GM18873 (cell line): ENCODE results near the gene UTRN.

ENCODE experiments used
- ATAC-seq: cut with Tn5 transposase; IDR thresholded peaks from one replicate; pipeline ENCODE4 v1.9.1; 2021; ENCODE audit warnings: mild to moderate bottlenecking, moderate library complexity, moderate number of reproducible peaks; ENCODE audit not compliant: unreplicated experiment, low FRiP score

The UTRN gene

DNA sequence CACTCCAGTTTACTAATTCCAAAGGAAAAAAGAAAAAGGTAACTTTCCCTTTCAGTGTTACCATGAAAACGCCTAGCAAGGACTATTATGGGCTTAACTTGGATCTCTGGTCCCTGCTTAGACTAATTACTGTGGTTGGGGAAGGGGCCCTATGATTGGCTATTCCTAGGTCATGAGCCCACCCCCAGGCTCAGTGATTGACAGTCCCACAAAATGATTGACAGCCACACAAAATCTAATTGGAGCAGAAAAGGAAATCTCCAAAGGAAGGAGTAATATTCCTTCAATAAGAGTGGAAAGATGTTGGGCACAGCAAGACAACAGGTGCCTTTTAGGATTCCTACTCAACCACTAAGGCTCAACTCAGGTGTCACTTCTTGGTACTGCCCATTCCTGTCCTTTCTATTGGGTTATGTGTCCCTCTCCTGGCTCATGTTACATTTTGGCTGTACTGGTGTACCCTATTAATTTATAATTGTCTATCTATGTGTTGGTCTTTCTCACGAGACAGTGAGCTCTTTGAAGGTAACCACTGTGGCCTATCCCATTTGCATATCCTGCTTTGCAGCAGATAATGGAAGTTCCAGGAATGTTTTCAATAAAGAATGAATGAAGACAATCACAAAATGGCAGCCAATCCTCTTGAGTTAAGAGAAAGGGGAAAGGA, 5.5 kb upstream of the UTRN start:
- ATAC-seq, result no peak

- ATAC-seq, result no peak
These were observed 1.3 kb upstream of the UTRN start for GRCh38 chr6:144283646-144284477.

DNA sequence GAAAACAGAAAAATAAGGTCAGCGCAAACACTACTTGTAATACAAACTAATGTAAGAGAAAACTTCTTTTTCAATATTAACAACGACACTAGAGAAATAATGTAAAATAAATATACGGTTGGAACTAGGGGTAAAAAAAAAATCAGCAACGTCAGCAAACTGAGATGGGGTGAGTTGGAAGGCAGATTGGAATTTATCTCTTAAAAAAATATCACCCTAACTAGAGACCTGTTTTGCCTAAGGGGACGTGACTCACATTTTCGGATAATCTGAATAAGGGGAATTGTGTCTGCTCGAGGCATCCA, 705 bp upstream of the UTRN start:
- no peak for ATAC-seq

DNA sequence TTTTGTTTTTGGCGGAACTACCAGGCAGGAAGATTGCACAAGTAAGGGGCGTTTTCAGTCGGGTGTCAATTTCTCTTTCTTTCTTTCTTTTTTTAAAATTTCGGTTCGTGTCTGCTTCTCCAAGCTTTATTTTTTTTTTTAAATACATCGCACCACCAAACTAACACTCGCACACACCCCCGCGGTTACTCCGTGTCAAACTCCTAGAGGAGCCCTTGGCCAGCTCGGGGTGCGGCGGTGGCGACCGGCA, 338 bp downstream of the UTRN start:
- no peak for ATAC-seq

GRCh38 chr6:144285798-144286502, 815 bp downstream of the UTRN start:
- peak; percentile 38 for ATAC-seq

DNA sequence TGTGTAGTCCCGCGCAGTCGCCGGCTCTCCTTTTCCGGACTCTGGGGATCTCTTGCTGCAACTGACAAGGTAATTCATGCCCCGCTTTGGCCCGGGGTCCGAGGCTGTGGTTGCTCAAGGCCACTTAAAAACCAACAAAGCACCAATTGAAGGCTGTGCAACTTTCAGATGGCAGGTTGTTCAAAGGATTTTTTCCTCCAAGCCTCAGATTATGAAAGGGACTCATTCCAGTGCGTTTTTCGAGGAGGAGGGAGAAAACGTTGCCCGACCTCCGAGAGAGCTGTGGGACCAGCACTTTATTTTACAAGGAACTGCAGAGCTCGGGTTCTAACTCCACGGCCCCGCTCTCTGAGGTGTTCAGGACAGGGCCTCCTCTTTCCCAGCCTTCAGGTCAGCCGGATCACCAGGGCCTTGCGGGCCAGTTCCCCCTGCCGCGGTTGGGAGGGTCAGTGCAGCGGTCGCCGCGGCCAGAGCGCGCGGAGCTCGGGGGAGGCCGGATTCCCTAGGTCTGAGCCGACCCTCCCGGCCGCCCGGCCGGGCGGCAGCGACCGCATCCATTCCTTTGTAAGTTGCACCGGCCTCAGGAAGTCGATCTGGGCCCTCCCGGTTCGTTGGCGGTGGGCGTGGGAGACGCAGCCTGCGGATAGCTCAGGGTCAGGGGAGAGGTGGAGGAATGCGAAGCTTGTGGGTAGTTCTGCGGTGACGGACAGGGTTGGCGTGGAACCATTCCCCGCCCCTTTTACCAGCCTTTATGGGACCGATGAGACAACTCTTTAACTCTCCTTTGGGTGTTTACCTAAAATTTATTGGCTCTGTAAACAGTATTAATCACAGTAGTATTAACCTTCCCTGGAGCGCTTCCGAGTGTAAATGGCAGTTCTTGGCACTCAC, 1.6 kb downstream of the UTRN start:
- ATAC-seq, result no peak

DNA sequence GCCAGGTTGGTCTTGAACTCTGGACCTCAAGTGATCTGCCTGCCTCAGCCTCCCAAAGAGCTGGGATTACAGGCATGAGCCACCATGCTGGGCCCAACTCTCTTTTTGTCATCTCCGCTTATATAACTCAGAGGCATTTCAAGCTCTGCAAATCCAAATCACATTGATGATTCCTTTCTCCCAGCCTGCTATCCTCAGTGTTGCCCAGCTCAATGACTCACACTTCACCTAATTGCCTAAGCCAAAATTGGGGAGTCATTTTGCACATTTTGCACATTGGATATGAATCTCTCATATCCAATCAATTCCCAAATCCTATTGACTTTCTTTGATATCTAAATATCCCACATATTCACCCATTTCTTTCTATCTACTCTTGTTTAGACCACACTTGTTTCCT, 3.9 kb downstream of the UTRN start:
- ATAC-seq, result no peak

DNA sequence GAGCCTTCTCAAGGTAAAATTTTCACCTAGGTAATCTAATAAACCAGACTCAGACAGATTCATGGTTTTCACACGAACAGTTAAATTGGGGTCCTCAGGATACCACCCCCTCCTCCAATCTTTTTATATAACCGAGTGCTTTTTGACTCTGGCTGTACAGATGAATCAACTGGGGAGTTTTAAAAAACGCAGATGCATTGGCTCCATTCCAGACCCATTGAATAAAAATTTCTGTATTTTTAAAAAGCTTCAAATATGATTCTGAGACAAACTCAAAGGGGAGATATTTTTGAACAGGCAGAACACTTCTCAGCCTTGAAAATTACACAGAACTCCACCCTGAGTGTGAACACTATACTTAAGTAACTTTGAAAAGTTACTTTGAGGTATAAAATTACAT, 7.2 kb downstream of the UTRN start:
- ATAC-seq, result no peak

DNA sequence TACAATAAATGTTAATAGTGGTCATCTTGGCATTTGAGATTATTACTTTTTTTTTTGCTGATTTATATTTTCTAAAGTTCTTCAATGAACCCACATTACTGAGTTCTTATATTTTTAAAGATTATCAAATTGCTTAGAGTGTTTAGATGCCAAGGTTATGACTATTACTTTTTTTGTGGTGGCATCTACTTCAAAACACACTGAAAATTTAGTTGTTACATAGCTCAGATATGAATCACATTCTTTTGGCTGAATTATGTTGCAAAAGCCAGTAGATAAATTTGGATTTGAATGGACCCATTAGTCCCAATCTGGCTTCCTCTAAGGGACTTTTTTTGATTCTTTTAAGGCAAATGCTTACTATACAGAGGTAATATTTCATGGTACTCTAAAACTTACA, 8.9 kb downstream of the UTRN start:
- ATAC-seq, result no peak

DNA sequence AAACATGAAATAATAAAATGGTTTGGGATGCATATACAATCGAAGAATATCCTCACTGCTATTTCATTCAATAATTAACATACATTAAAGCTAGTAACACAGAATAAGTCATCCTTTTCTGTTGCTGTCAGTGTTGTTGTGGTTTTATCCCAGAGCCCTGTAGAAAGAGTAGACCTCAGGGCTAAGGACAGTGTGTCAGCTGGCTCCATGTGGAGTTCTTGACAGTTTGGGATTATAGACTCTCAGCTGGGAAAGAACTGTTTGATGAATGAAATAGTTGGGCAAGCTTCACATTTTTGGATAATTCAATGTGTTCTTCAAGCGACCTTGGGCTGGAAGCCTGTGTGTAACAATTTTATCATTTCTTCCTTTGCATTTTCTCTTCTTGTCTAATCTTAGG, 10.1 kb downstream of the UTRN start:
- ATAC-seq, result no peak

DNA sequence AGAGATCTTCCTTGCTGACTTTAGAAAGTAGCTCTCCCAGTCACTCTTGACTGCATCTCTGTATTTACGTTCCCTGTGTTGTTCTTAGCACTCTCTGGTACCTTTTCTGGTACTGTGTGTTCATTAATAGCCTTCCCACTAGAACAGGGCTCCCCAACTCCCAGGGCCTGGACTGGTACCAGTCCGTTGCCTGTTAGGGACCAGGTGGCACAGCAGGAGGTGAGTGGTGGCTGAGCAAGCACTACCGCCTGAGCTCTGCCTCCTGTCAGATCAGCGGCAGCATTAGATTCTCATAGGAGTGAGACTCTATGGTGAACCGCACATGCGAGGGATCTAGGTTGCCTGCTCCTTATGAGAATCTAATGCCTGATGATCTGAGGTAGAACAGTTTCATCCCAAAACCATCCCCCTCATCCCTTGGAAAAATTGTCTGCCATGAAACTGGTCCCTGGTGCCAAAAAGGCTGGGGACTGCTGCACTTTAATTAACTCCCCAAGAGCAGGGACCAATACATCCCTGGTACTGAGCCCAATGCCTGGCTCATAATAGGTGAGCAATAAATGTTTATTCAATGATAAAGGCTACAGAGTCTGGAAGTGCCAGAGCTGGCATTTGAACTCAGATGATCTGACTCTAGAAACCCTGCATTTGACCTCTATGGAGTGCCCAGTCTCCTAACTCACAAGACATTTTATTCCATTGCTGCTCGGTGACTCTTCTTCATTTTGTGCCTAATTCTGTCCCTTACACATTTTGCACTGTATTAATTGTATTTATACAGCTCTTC, 11.0 kb downstream of the UTRN start:
- ATAC-seq, result no peak

- ATAC-seq, result no peak
These were observed 11.8 kb downstream of the UTRN start for GRCh38 chr6:144296973-144297372.

DNA sequence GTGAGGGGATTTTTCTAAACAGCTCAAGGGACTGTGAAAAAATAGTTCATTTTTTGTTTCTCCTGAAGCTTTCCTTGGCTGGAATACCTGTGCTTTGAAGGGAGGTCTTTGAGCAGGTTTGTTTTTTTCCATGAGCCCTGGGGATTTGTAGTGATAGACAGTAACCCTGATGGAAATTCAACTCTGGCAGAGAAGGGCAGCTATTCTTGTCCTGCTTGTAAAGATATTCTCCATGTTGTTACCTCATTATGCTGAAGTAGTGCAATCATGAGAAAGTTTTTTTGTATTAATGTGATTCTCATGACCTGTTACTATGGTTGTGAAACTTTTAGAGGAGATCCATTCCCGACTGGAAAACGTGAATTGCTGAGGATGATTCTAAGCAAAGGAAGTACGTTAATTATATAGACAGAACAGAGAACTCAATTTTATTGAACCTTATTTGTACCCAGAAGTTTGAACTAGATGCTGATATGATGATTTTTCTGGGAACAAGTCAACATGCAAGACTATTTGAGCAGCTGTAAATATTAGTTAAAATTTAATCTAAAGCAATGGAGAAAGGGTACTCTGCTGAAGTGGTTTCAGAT, 12.5 kb downstream of the UTRN start:
- no peak for ATAC-seq

DNA sequence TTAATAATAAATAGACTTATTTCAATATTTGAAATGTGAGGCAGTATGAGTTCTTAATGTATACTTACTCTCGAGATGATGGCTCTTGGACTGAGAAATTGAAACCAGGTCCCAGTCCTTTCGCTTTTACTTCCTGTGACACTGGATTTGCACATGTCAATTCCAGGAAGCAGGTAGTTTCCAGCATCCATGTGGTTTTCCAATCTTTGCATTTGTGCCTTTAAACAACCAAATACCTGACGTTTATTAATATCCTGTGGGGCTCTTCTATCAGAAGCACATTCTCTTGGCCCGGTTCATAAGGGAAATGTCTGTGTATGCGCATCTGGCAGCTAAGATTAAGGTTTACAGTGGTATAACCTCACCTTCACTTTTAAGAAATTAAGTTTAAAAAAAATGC, 13.1 kb downstream of the UTRN start:
- ATAC-seq, result no peak

DNA sequence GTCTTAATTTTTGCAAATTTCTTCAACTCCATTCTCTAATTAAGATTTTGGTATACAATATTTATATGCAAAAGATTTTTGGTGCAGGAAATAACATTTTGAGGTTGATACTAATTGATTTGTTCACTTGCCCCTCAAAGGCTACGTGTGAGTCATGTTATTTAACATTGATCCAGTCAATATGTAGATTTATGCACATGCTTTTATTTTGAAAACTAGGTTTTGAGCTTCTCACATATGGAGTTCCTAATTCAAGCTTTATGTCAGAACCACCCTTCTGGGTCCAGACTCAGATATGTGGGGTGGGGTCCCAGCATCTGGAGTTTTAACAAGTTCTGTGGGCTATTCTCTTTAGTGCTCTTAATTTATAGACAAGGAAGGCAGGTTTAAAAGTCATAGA, 13.8 kb downstream of the UTRN start:
- ATAC-seq, result no peak

DNA sequence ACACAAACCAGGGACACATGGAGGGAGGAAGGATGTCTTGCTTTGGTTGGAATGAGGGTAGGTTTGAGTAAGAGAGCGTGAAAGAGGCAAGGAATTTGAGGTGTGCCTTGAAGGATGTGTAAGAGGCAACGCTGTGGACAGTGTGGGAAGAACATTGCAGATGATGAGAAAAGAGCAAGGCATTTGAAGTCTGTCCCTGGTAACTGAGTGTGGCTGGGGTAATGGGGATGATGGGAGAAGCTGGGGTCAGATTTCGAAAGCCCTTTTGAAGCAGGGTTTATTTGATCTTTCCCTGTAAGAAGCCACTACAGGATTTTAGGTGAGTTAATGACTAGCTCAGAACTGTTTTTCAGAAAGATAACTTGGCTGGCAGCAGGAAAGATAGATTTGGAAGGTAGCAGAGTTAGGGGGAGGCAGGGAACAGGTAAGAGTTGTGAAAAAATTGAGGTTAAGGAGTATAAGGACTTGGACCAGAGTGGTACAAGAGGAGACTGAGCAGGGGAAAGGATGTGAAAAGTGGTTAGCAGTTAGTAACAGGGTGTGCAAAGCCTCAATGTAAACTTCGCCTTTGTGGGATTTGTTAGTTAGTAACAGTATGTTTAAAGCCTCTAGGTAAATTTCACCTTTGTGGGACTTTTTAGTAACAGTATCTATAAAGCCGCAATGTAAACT, 17.7 kb downstream of the UTRN start:
- ATAC-seq, result no peak

GRCh38 chr6:144304223-144304848, 19.2 kb downstream of the UTRN start:
- no peak for ATAC-seq

- peak; percentile 23 for ATAC-seq
These were observed 20.4 kb downstream of the UTRN start for GRCh38 chr6:144305567-144305966.

GRCh38 chr6:144305985-144306384, 20.9 kb downstream of the UTRN start:
- peak; percentile 80 for ATAC-seq
